Measurements from ENCODE around the gene SOX8.

DNA sequence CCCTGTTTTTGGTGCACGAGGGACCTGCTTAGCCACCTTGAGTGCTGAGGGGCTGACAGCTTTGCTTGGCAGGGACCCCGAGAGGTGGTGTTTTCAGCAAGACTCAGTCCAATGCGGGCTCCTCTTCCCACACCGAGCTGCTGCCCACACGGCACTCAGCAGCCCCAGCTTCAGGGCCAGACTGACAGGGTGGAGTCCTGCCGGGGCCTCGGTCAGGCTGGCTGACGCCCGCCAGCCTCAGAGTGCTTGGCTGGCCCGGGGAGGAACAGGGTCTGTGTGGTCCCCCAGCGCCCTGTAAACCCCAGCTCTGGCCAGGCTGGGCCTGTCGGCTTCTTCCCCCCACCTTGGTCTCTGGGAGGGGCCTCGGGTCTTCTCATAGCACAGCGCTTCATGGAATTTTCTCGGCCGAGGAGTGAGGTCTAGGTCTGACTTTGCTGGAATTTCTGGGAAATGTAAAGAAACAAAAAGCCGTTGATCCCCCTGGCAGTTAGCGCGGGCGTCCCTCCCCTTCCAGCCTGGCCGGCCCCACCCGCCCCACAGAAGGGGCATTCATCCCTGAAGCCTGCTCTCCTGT, 2.6 kb downstream of the SOX8 start:
- TF ChIP-seq, protein P1, sequence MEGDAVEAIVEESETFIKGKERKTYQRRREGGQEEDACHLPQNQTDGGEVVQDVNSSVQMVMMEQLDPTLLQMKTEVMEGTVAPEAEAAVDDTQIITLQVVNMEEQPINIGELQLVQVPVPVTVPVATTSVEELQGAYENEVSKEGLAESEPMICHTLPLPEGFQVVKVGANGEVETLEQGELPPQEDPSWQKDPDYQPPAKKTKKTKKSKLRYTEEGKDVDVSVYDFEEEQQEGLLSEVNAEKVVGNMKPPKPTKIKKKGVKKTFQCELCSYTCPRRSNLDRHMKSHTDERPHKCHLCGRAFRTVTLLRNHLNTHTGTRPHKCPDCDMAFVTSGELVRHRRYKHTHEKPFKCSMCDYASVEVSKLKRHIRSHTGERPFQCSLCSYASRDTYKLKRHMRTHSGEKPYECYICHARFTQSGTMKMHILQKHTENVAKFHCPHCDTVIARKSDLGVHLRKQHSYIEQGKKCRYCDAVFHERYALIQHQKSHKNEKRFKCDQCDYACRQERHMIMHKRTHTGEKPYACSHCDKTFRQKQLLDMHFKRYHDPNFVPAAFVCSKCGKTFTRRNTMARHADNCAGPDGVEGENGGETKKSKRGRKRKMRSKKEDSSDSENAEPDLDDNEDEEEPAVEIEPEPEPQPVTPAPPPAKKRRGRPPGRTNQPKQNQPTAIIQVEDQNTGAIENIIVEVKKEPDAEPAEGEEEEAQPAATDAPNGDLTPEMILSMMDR (IDR thresholded peaks at IDR 0.05), result no peak
- no peak for TF ChIP-seq POLR2A (IDR thresholded peaks at IDR 0.05)
